Ishikawa (cell line): ENCODE results near the gene RIPK4.

Experiments
- CEBPB ChIP-seq: IDR thresholded peaks from 2 replicates; pipeline ENCODE4 v1.6.1; 2012
- CREB1 ChIP-seq: IDR thresholded peaks from 2 replicates; pipeline ENCODE4 v1.6.1; 2012; ENCODE audit warnings: low read depth
- EGR1 ChIP-seq: IDR thresholded peaks from 2 replicates; pipeline ENCODE4 v1.6.1; 2012
- EP300 ChIP-seq: IDR thresholded peaks from 2 replicates; pipeline ENCODE4 v1.6.1; 2012; ENCODE audit warnings: borderline replicate concordance
- FOXM1 ChIP-seq: IDR thresholded peaks from 2 replicates; pipeline ENCODE4 v1.6.1; 2012; ENCODE audit warnings: low read depth, borderline replicate concordance
- MAX ChIP-seq: IDR thresholded peaks from 2 replicates; pipeline ENCODE4 v1.6.1; 2012
- NFIC ChIP-seq: IDR thresholded peaks from 2 replicates; pipeline ENCODE4 v1.6.1; 2012
- RAD21 ChIP-seq: IDR thresholded peaks from 2 replicates; pipeline ENCODE4 v1.6.1; 2012; ENCODE audit warnings: low read depth
- REST ChIP-seq: IDR thresholded peaks from 2 replicates; pipeline ENCODE4 v1.6.1; 2012; ENCODE audit warnings: low read depth, mild to moderate bottlenecking
- TAF1 ChIP-seq: IDR thresholded peaks from 2 replicates; pipeline ENCODE4 v1.6.1; 2012; ENCODE audit warnings: low read depth, mild to moderate bottlenecking
- TCF12 ChIP-seq: IDR thresholded peaks from 2 replicates; pipeline ENCODE4 v1.6.1; 2012; ENCODE audit warnings: low read depth
- TEAD4 ChIP-seq: IDR thresholded peaks from 2 replicates; pipeline ENCODE4 v1.6.1; 2012
- USF1 ChIP-seq: IDR thresholded peaks from 2 replicates; pipeline ENCODE4 v1.6.1; 2012
- YY1 ChIP-seq: IDR thresholded peaks from 2 replicates; pipeline ENCODE4 v1.6.1; 2012; ENCODE audit warnings: low read depth
- ZBTB7A ChIP-seq: IDR thresholded peaks from 2 replicates; pipeline ENCODE4 v1.6.1; 2012; ENCODE audit warnings: low read depth

The RIPK4 gene

GRCh38 chr21:41810597-41810932, 43.7 kb upstream of the RIPK4 start:
- TF ChIP-seq RAD21, result no peak
- no peak for TF ChIP-seq TAF1
- TF ChIP-seq YY1, result no peak
- no peak for TF ChIP-seq TCF12
- no peak for TF ChIP-seq CREB1
- TF ChIP-seq USF1, result no peak
- TF ChIP-seq NFIC, result no peak
- no peak for TF ChIP-seq EGR1
- TF ChIP-seq ZBTB7A, result no peak
- no peak for TF ChIP-seq REST

- TF ChIP-seq EP300 (no peak), CREB1 (no peak), TEAD4 (no peak), REST (no peak), CEBPB (no peak), TCF12 (no peak), USF1 (no peak), NFIC (no peak), RAD21 (no peak), TAF1 (no peak)
These were observed 43.2 kb upstream of the RIPK4 start for GRCh38 chr21:41809891-41810596.

GRCh38 chr21:41808846-41809245, 42.0 kb upstream of the RIPK4 start:
- no peak for TF ChIP-seq TEAD4

- TF ChIP-seq NFIC (no peak), USF1 (no peak), TEAD4 (no peak), REST (no peak), MAX (no peak), EGR1 (no peak), EP300 (no peak), ZBTB7A (no peak), FOXM1 (no peak), YY1 (no peak), RAD21 (no peak), CEBPB (no peak)
These were observed 41.2 kb upstream of the RIPK4 start for GRCh38 chr21:41808094-41808493.

- no peak for TF ChIP-seq EGR1
- TF ChIP-seq YY1, result no peak
- TF ChIP-seq FOXM1, result no peak
- no peak for TF ChIP-seq CEBPB
- TF ChIP-seq MAX, result no peak
- no peak for TF ChIP-seq RAD21
- no peak for TF ChIP-seq REST
- no peak for TF ChIP-seq TEAD4
- TF ChIP-seq CREB1, result no peak
These were observed 39.9 kb upstream of the RIPK4 start for GRCh38 chr21:41806773-41807172.
